Measurements from ENCODE around the gene PALD1.

- no peak for TF ChIP-seq EZH2 (IDR thresholded peaks at IDR 0.05; ENCODE audit: low read depth, unreplicated experiment)
- no peak for TF ChIP-seq CTCF (conservative IDR thresholded peaks at IDR 0.05; ENCODE audit: low read depth in 2 of 2)
- TF ChIP-seq CREB1 (CRISPR knock-in tag; IDR thresholded peaks at IDR 0.05; ENCODE audit: low read depth) = no peak
- TF ChIP-seq STAT1 (IDR thresholded peaks at IDR 0.05; ENCODE audit: unreplicated experiment) = no peak
- no peak for TF ChIP-seq POLR2AphosphoS5 (IDR thresholded peaks at IDR 0.05; ENCODE audit: low read depth)
- TF ChIP-seq REST (IDR thresholded peaks at IDR 0.05; ENCODE audit: unreplicated experiment) = no peak
These were observed 22.4 kb upstream of the PALD1 start for GRCh38 chr10:70456164-70456563.
